Endothelial cell of umbilical vein (primary cell): ENCODE measurements around the gene MAGI1. TPM values are rescaled to one million over a fixed set of nuclear protein-coding genes. Genes with fewer than 3 reads are reported as not detected.

Experiments used
- BruUV-seq: library from RNA; stranded (reverse); fragments of 400-500 nt; replicated peaks from 2 replicates; lab custom pipeline; 2021; lab: Mats Ljungman, UMichigan
- CTCF ChIA-PET: fragments of 300-600, 350-600 bp; sonication (Branson Sonifier 250); formaldehyde crosslinking; loops from one replicate; lab custom pipeline; 2021; ENCODE audit warnings: antibody characterized with exemption, inconsistent platforms; lab: Charles Lee
- POLR2A ChIA-PET: fragments of 300-600, 350-600 bp; sonication (Branson Sonifier 250); formaldehyde crosslinking; loops from one replicate; lab custom pipeline; 2021; ENCODE audit warnings: antibody characterized with exemption, inconsistent platforms; lab: Charles Lee
- DNase-seq: peaks from one replicate; pipeline ENCODE4 v3.0.0-alpha.2; 2011; ENCODE audit warnings: low read depth, low spot score
- FAIRE-seq: peaks from 2 replicates; lab custom pipeline; 2011; peaks lifted over from hg19 to GRCh38; lab: Jason Lieb, UNC
- H2AFZ ChIP-seq: 2 replicates; pipeline ENCODE4 v1.6.0; 2012; ENCODE audit warnings: low read depth, low read length, control low read depth, inconsistent platforms
- H3K27ac ChIP-seq: 2 replicates; pipeline ENCODE4 v1.5.1; 2011; ENCODE audit warnings: low read depth, mild to moderate bottlenecking, control low read depth, low read length, moderate library complexity; ENCODE audit not compliant: insufficient read depth
- H3K27me3 ChIP-seq, 2 experiments: 2 replicates each; pipeline versions ENCODE4 v1.6.0 to v1.6.1; 2011; ENCODE audit warnings: low read length in 2 of 2, mixed read lengths in 1 of 2; ENCODE audit not compliant: control insufficient read depth in 2 of 2, insufficient read depth in 2 of 2
- H3K36me3 ChIP-seq, 2 experiments: 2 replicates in 1 of 2; 3 replicates in 1 of 2; pipeline ENCODE4 v1.5.1; 2011; ENCODE audit warnings: low read length in 2 of 2, mild to moderate bottlenecking in 1 of 2, moderate library complexity in 1 of 2; ENCODE audit not compliant: control insufficient read depth in 2 of 2, insufficient read depth in 2 of 2; ENCODE audit errors: extremely low read depth in 1 of 2
- H3K4me1 ChIP-seq: 3 replicates; pipeline ENCODE4 v1.5.1; 2011; ENCODE audit warnings: mild to moderate bottlenecking, low read length; ENCODE audit not compliant: control insufficient read depth, insufficient read depth; ENCODE audit errors: extremely low read depth
- H3K4me2 ChIP-seq: 2 replicates; pipeline ENCODE4 v1.6.1; 2011; ENCODE audit warnings: low read length, control low read depth, mixed read lengths; ENCODE audit not compliant: insufficient read depth
- H3K4me3 ChIP-seq, 3 experiments: fragments of 200-600 bp in 1 of 3; sonication (generic), shearing (Covaris generic) in 1 of 3; replicated peaks in 1 of 3; 2 replicates each; pipeline ENCODE4 v1.5.1; 2011 to 2016; ENCODE audit warnings: control low read depth in 3 of 3, low read length in 3 of 3, mild to moderate bottlenecking in 2 of 3, inconsistent platforms in 1 of 3, low read depth in 1 of 3, moderate library complexity in 1 of 3; ENCODE audit not compliant: insufficient read depth in 1 of 3
- H3K79me2 ChIP-seq: 2 replicates; pipeline ENCODE4 v1.6.0; 2012; ENCODE audit warnings: low read length, inconsistent platforms; ENCODE audit not compliant: control insufficient read depth, insufficient read depth
- H3K9ac ChIP-seq: replicated peaks from 2 replicates; pipeline ENCODE3; 2011; ENCODE audit warnings: low read length, control low read depth; ENCODE audit not compliant: insufficient read depth; ENCODE audit errors: extremely low read depth
- H3K9me1 ChIP-seq: replicated peaks from 3 replicates; pipeline ENCODE4 v1.6.0; 2011; ENCODE audit warnings: mild to moderate bottlenecking, low read length; ENCODE audit not compliant: control insufficient read depth, insufficient read depth; ENCODE audit errors: extremely low read depth
- H3K9me3 ChIP-seq: replicated peaks from 2 replicates; pipeline ENCODE4 v1.5.1; 2012; ENCODE audit warnings: low read length, inconsistent platforms; ENCODE audit not compliant: control insufficient read depth, insufficient read depth
- H4K20me1 ChIP-seq: replicated peaks from 2 replicates; pipeline ENCODE3; 2011; ENCODE audit warnings: mild to moderate bottlenecking, low read length; ENCODE audit not compliant: control insufficient read depth, insufficient read depth; ENCODE audit errors: extremely low read depth
- EZH2 ChIP-seq: IDR thresholded peaks from 2 replicates; pipeline ENCODE4 v1.6.1; 2012; ENCODE audit warnings: borderline replicate concordance, low read depth, mild to moderate bottlenecking, moderate library complexity, low read length, inconsistent platforms; ENCODE audit not compliant: severe bottlenecking
- FOS ChIP-seq: IDR thresholded peaks from 2 replicates; pipeline ENCODE4 v1.6.1; 2011; ENCODE audit warnings: mild to moderate bottlenecking, low read length, moderate library complexity, borderline replicate concordance; ENCODE audit not compliant: insufficient read depth
- GATA2 ChIP-seq: IDR thresholded peaks from 2 replicates; pipeline ENCODE4 v1.7.0; 2011; ENCODE audit warnings: low read depth, mild to moderate bottlenecking, moderate library complexity, mixed read lengths, low read length; ENCODE audit not compliant: insufficient read length, insufficient read depth
- JUN ChIP-seq: IDR thresholded peaks from 2 replicates; pipeline ENCODE4 v1.6.1; 2011; ENCODE audit warnings: borderline replicate concordance, low read depth; ENCODE audit not compliant: insufficient read length, insufficient read depth
- MAX ChIP-seq: IDR thresholded peaks from 2 replicates; pipeline ENCODE4 v1.6.1; 2011; ENCODE audit not compliant: insufficient read depth, insufficient read length
- MYC ChIP-seq: IDR thresholded peaks from one replicate; pipeline ENCODE4 v1.6.1; 2011; ENCODE audit warnings: mild to moderate bottlenecking, low read depth, low read length
- POLR2A ChIP-seq: IDR thresholded peaks from 2 replicates; pipeline ENCODE4 v1.6.1; 2012; ENCODE audit warnings: low read depth, mild to moderate bottlenecking, control low read depth, low read length
- POLR2AphosphoS5 ChIP-seq: IDR thresholded peaks from 2 replicates; pipeline ENCODE4 v1.6.1; 2012; ENCODE audit warnings: low read depth, mild to moderate bottlenecking, control low read depth, low read length, moderate library complexity; ENCODE audit not compliant: insufficient read depth
- dilution Hi-C: fragments of 300-500 bp; cut with MboI; formaldehyde crosslinking; loops from one replicate; pipeline ENCODE4 v1.15.0; 2019; ENCODE audit warnings: low sequenced_read_pairs; ENCODE audit not compliant: extremely low pct_ligation_motif_present
- intact Hi-C: fragments of 100-400 bp; cut with micrococcal nuclease; formaldehyde crosslinking; loops from one replicate; pipeline ENCODE4 v1.10.0; 2022
- polyA plus RNA-seq, 4 experiments: library from polyadenylated mRNA; depleted of rRNA in 3 of 4; stranded (reverse) in 3 of 4; unstranded in 1 of 4; fragments of >200 nt; gene quantifications; 2 replicates each; pipeline versions ENCODE4 v1.2.1 to v1.2.3, GENCODE V29; 2011 to 2012; ENCODE audit warnings: missing spikeins in 1 of 4
- total RNA-seq: library from RNA; stranded (reverse); gene quantifications from 2 replicates; pipeline ENCODE4 v1.2.3, GENCODE V29; 2021
- TF ChIP-seq, protein P1 (sequence below), 2 donors: IDR thresholded peaks; 1 replicate in 1 of 2; 2 replicates in 1 of 2; pipeline ENCODE4 v1.5.1; 2011; ENCODE audit warnings: low read length in 2 of 2, mild to moderate bottlenecking in 2 of 2, moderate library complexity in 2 of 2, control low read depth in 1 of 2, inconsistent platforms in 1 of 2, low read depth in 1 of 2; ENCODE audit not compliant: insufficient read depth in 1 of 2; ENCODE audit errors: extremely low read depth in 1 of 2

Gene MAGI1
- total and polyA plus RNA-seq, 2 donors (not counting 3 experiments of a cell fraction or from before 2014, with no cell fraction given), result 10.1 to 47.9 TPM

DNA sequence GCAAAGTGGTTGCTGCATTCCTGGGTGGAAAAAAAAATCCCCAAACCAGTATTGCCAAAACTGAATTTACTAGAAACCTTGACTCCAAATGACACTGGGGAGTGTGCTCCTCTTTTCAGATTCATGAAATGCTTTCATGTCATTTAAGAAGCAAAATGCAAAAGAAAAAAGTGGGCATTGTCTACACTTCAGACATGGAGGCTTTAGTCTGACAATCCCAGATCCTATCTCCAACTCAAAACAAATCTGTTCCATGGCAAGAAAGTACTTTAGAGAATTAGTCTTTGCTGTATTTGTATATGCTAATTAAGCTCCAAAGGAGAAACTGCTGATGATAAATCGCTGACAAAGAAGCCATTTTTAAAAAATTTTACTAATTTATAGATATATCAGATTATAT is 366.7 kb downstream of the MAGI1 start:
- DNase-seq (no peak), FAIRE-seq (no peak)
- no peaks in the 10 kb centered on the region for H3K9me1 ChIP-seq
- dilution Hi-C loops (no loop called here), intact Hi-C loops (loop anchor here (2.0 to 5.0 kb wide), 3 partner anchors 60 to 1139 kb away; no protein-coding TSS in a partner anchor)
- no peak overlapping the region for H3K4me3 ChIP-seq
- no peak overlapping the region for H3K27ac ChIP-seq
- H3K4me1 ChIP-seq, result no peaks in the 10 kb centered on the region
- no peak overlapping the region for H2AFZ ChIP-seq
- no peaks in the 10 kb centered on the region for H3K9me3 ChIP-seq
- POLR2A ChIA-PET, result no interaction called here
- H3K27me3 ChIP-seq, result no peaks in the 10 kb centered on the region
- H4K20me1 ChIP-seq, result peaks cover 5% of the 10 kb centered on the region
- BruUV-seq, result no TSS peak
- CTCF ChIA-PET, result interaction anchor here (1.6 to 6.6 kb wide), 5 partner anchors 11 to 332 kb away, joined by 3 to 65 read pairs (median 15); no protein-coding TSS in a partner anchor
- H3K79me2 ChIP-seq, result no peaks in the 10 kb centered on the region
- H3K9ac ChIP-seq, result no peak overlapping the region
- no peaks in the 10 kb centered on the region for H3K36me3 ChIP-seq
- TF ChIP-seq FOS (no peak), MAX (no peak), GATA2 (no peak), MYC (no peak), JUN (no peak), EZH2 (no peak), POLR2A (no peak), POLR2AphosphoS5 (no peak)
- TF ChIP-seq, protein P1, sequence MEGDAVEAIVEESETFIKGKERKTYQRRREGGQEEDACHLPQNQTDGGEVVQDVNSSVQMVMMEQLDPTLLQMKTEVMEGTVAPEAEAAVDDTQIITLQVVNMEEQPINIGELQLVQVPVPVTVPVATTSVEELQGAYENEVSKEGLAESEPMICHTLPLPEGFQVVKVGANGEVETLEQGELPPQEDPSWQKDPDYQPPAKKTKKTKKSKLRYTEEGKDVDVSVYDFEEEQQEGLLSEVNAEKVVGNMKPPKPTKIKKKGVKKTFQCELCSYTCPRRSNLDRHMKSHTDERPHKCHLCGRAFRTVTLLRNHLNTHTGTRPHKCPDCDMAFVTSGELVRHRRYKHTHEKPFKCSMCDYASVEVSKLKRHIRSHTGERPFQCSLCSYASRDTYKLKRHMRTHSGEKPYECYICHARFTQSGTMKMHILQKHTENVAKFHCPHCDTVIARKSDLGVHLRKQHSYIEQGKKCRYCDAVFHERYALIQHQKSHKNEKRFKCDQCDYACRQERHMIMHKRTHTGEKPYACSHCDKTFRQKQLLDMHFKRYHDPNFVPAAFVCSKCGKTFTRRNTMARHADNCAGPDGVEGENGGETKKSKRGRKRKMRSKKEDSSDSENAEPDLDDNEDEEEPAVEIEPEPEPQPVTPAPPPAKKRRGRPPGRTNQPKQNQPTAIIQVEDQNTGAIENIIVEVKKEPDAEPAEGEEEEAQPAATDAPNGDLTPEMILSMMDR (IDR thresholded peaks at IDR 0.05; ENCODE audit: extremely low read depth in 1 of 2, insufficient read depth in 1 of 2, low read depth in 1 of 2, low read length in 2 of 2), result no peak
- no peak overlapping the region for H3K4me2 ChIP-seq
